Neural crest cell (in vitro differentiated cells): ENCODE results near the gene GAK. TPM values are rescaled to one million over a fixed set of nuclear protein-coding genes. Genes with fewer than 3 reads are reported as not detected.
"Not testable (repeated sequence)": the region's sequence is repeated elsewhere in the genome, so short reads cannot be mapped to it uniquely, and the experiment has no call there.

Experiments used
- DNase-seq: peaks from one replicate; pipeline ENCODE4 v3.0.0; 2021; ENCODE audit warnings: low read depth, mixed read lengths, low spot score
- H3K27ac Mint-ChIP-seq: one replicate; pipeline ENCODE4 v1.8.0; 2021; ENCODE audit warnings: mild to moderate bottlenecking, mixed read lengths; ENCODE audit not compliant: unreplicated experiment
- H3K27me3 Mint-ChIP-seq: 2 replicates; pipeline ENCODE4 v1.8.0; 2021; ENCODE audit warnings: low read depth, mild to moderate bottlenecking, mixed read lengths
- H3K36me3 Mint-ChIP-seq: 2 replicates; pipeline ENCODE4 v1.8.0; 2021; ENCODE audit warnings: low read depth, mild to moderate bottlenecking, mixed read lengths
- H3K4me1 Mint-ChIP-seq: 2 replicates; pipeline ENCODE4 v1.8.0; 2021; ENCODE audit warnings: mixed read lengths
- H3K4me3 Mint-ChIP-seq: one replicate; pipeline ENCODE4 v1.8.0; 2021; ENCODE audit warnings: mild to moderate bottlenecking, mixed read lengths
- H3K9me3 Mint-ChIP-seq: 2 replicates; pipeline ENCODE4 v1.8.0; 2021; ENCODE audit warnings: mixed read lengths
- CTCF ChIP-seq: fragments of 200-600 bp; sonication (generic); conservative IDR thresholded peaks from 2 replicates; pipeline ENCODE4 v1.5.0; 2021; ENCODE audit warnings: antibody characterized with exemption, mild to moderate bottlenecking
- long read RNA-seq: library from polyadenylated mRNA; unstranded; transcript quantifications from one replicate; pipeline ENCODE4 v2.0.0, GENCODE V29; 2020
- total RNA-seq: library from RNA; stranded (reverse); gene quantifications from 2 replicates; pipeline ENCODE4 v1.2.1, GENCODE V29; 2021

GAK gene
- total RNA-seq, result 83.4 and 87.7 TPM in 2 replicates
- long read RNA-seq, partial matches to known transcripts, result 1 of 3 reads
- long read RNA-seq, other reads (novel, unspliced or antisense), result 2 of 3 reads

GRCh38 chr4:931960-932712, at the start of gene GAK, which contains the start of gene TMEM175:
TSS of gene GAK (minus strand) at chr4:932316. CDS start at chr4:932187, 129 bp downstream.
TSS of gene TMEM175 (plus strand) at chr4:932460. CDS start at chr4:947740, 15,280 bp downstream.
- peak; percentile 8 for TF ChIP-seq CTCF
- Mint-ChIP-seq H3K36me3 (no peaks in the 10 kb centered on the region), H3K27ac (peak within 1 kb of the TSS; percentile 87), H3K4me3 (peak within 1 kb of the TSS; percentile 96), H3K9me3 (no peaks in the 10 kb centered on the region), H3K27me3 (no peaks in the 10 kb centered on the region), H3K4me1 (peaks cover 25% of the 10 kb centered on the region)
- DNase-seq, result peak; percentile 94

- no peak overlapping the region for H3K27ac Mint-ChIP-seq
- H3K4me1 Mint-ChIP-seq, result no peaks in the 10 kb centered on the region
- no peaks in the 10 kb centered on the region for H3K36me3 Mint-ChIP-seq
- H3K9me3 Mint-ChIP-seq, result no peaks in the 10 kb centered on the region
- no peak for TF ChIP-seq CTCF
- H3K27me3 Mint-ChIP-seq, result no peaks in the 10 kb centered on the region
- H3K4me3 Mint-ChIP-seq, result no peak overlapping the region
- DNase-seq, result no peak
These were observed 47.0 kb upstream of the GAK start for GRCh38 chr4:978957-979701.

GRCh38 chr4:976016-976415, 43.9 kb upstream of the GAK start:
- H3K27ac Mint-ChIP-seq, H3K4me3 Mint-ChIP-seq, H3K27me3 Mint-ChIP-seq, H3K4me1 Mint-ChIP-seq, H3K9me3 Mint-ChIP-seq, DNase-seq, H3K36me3 Mint-ChIP-seq: not testable (repeated sequence)

- no peaks in the 10 kb centered on the region for H3K27me3 Mint-ChIP-seq
- no peaks in the 10 kb centered on the region for H3K9me3 Mint-ChIP-seq
- H3K36me3 Mint-ChIP-seq, result no peaks in the 10 kb centered on the region
- no peak for TF ChIP-seq CTCF
- peak overlapping the region; percentile 43 for H3K27ac Mint-ChIP-seq
- DNase-seq, result no peak
- H3K4me1 Mint-ChIP-seq, result no peaks in the 10 kb centered on the region
- H3K4me3 Mint-ChIP-seq, result peak overlapping the region; percentile 47
These were observed 42.6 kb upstream of the GAK start for GRCh38 chr4:974668-975067.

- no peaks in the 10 kb centered on the region for H3K4me1 Mint-ChIP-seq
- no peaks in the 10 kb centered on the region for H3K36me3 Mint-ChIP-seq
- H3K27me3 Mint-ChIP-seq, result no peaks in the 10 kb centered on the region
- peak within 1 kb of the TSS; percentile 6 for H3K4me3 Mint-ChIP-seq
- H3K9me3 Mint-ChIP-seq, result no peaks in the 10 kb centered on the region
- H3K27ac Mint-ChIP-seq, result no peak within 1 kb of the TSS
- TF ChIP-seq CTCF, result no peak
- DNase-seq, result peak; percentile 76
These were observed 41.6 kb upstream of the GAK start, which contains the start of gene DGKQ for GRCh38 chr4:973431-974397. TSS of gene DGKQ (minus strand) at chr4:973569. CDS start at chr4:973482, 87 bp downstream.
